GM23338 (cell line): ENCODE results near the gene TOB2. TPM values are rescaled to one million over a fixed set of nuclear protein-coding genes. Genes with fewer than 3 reads are reported as not detected.

Experiments
- ATAC-seq: fragments of 200-7000 bp; cut with Tn5 transposase; 3 replicates; pipeline ENCODE4 v1.9.1; 2020
- DNase-seq: peaks from one replicate; pipeline ENCODE4 v3.0.0-alpha.2; 2015; ENCODE audit warnings: low spot score
- H2AFZ ChIP-seq: fragments of 200-600 bp; sonication (generic); 2 replicates; pipeline ENCODE4 v1.8.0; 2016; ENCODE audit warnings: antibody characterized with exemption, mild to moderate bottlenecking, moderate library complexity
- H3F3A ChIP-seq: fragments of 200-600 bp; sonication (generic); replicated peaks from 2 replicates; pipeline ENCODE4 v1.8.0; 2017; ENCODE audit warnings: antibody characterized with exemption, mixed run types, low read depth
- H3K27ac ChIP-seq: fragments of 200-600 bp; sonication (generic); 2 replicates; pipeline ENCODE4 v1.6.1; 2016; ENCODE audit warnings: low read depth
- H3K27me3 ChIP-seq: fragments of 200-600 bp; sonication (generic); 2 replicates; pipeline ENCODE4 v1.8.0; 2016; ENCODE audit warnings: mild to moderate bottlenecking, mixed run types, moderate library complexity; ENCODE audit not compliant: insufficient read depth
- H3K36me3 ChIP-seq: fragments of 200-600 bp; sonication (generic); 2 replicates; pipeline ENCODE4 v1.8.0; 2016; ENCODE audit warnings: mild to moderate bottlenecking; ENCODE audit not compliant: insufficient read depth
- H3K4me1 ChIP-seq: fragments of 200-600 bp; sonication (generic); 2 replicates; pipeline ENCODE4 v1.8.0; 2016; ENCODE audit warnings: mild to moderate bottlenecking, moderate library complexity; ENCODE audit not compliant: insufficient read depth
- H3K4me2 ChIP-seq: fragments of 200-600 bp; sonication (generic); 2 replicates; pipeline ENCODE4 v1.7.1; 2017; ENCODE audit warnings: mixed run types
- H3K4me3 ChIP-seq: fragments of 200-600 bp; sonication (generic); 2 replicates; pipeline ENCODE4 v1.6.1; 2016; ENCODE audit warnings: mixed run types
- H3K79me2 ChIP-seq: fragments of 200-600 bp; sonication (generic); replicated peaks from 2 replicates; pipeline ENCODE4 v1.8.0; 2017; ENCODE audit warnings: mild to moderate bottlenecking; ENCODE audit not compliant: insufficient read depth
- H3K9me2 ChIP-seq: fragments of 200-600 bp; sonication (generic); 2 replicates; pipeline ENCODE4 v1.8.0; 2017; ENCODE audit not compliant: insufficient read depth
- H4K20me1 ChIP-seq: fragments of 200-600 bp; sonication (generic); replicated peaks from 2 replicates; pipeline ENCODE4 v1.8.0; 2017; ENCODE audit warnings: mild to moderate bottlenecking; ENCODE audit not compliant: insufficient read depth
- H3K27ac Mint-ChIP-seq: 2 replicates; pipeline ENCODE4 v1.8.0; 2020; ENCODE audit warnings: inconsistent platforms, mild to moderate bottlenecking, moderate library complexity, mixed read lengths
- H3K27me3 Mint-ChIP-seq: 3 replicates; pipeline ENCODE4 v1.8.0; 2022; ENCODE audit warnings: low read depth, mild to moderate bottlenecking, moderate library complexity, mixed read lengths, inconsistent platforms; ENCODE audit not compliant: insufficient read depth, poor library complexity
- H3K36me3 Mint-ChIP-seq: 3 replicates; pipeline ENCODE4 v1.8.0; 2021; ENCODE audit warnings: low read depth, mild to moderate bottlenecking, inconsistent platforms, moderate library complexity, mixed read lengths
- H3K4me1 Mint-ChIP-seq: 3 replicates; pipeline ENCODE4 v1.8.0; 2020; ENCODE audit warnings: mild to moderate bottlenecking, inconsistent platforms, mixed read lengths
- H3K4me3 Mint-ChIP-seq: 3 replicates; pipeline ENCODE4 v1.8.0; 2021; ENCODE audit warnings: moderate library complexity, mild to moderate bottlenecking, inconsistent platforms, mixed read lengths
- H3K9me3 Mint-ChIP-seq: 3 replicates; pipeline ENCODE4 v1.8.0; 2020; ENCODE audit warnings: moderate library complexity, mild to moderate bottlenecking, inconsistent platforms, mixed read lengths
- CREB1 ChIP-seq: fragments of 250-450 bp; sonication (Bioruptor Pico); IDR thresholded peaks from 2 replicates; pipeline ENCODE4 v1.5.0; 2020; ENCODE audit warnings: low read depth, mild to moderate bottlenecking, moderate library complexity
- STAT1 ChIP-seq: IDR thresholded peaks from one replicate; pipeline ENCODE4 v1.6.1; 2016; ENCODE audit warnings: antibody characterized with exemption; ENCODE audit not compliant: unreplicated experiment
- ZNF114 ChIP-seq: fragments of 250-450 bp; sonication (Bioruptor Pico); IDR thresholded peaks from 2 replicates; pipeline ENCODE4 v1.5.0; 2020; ENCODE audit warnings: mild to moderate bottlenecking, moderate library complexity
- polyA plus RNA-seq: library from polyadenylated mRNA; unstranded; fragments of >200 nt; fragmentation: Nextera tagmentation; extraction: Ambion mirVana; gene quantifications from 2 replicates; pipeline ENCODE4 v1.2.1, GENCODE V29; 2016
- total RNA-seq: library from RNA; depleted of rRNA; stranded (reverse); fragments of >200 nt; shearing (Covaris generic); gene quantifications from 2 replicates; pipeline ENCODE4 v1.2.3, GENCODE V29; 2014
- TF ChIP-seq, protein P1 (sequence below): fragments of 250-450 bp; sonication (Bioruptor Pico); IDR thresholded peaks from 2 replicates; pipeline ENCODE4 v1.5.0; 2020; ENCODE audit warnings: mild to moderate bottlenecking, moderate library complexity
- TF ChIP-seq, protein P2 (sequence below): IDR thresholded peaks from 2 replicates; pipeline ENCODE4 v1.6.1; 2016; ENCODE audit warnings: antibody characterized with exemption

TOB2 gene
- total and polyA plus RNA-seq, 2 experiments from 2014 or later = 27.3 to 47.2 TPM

DNA sequence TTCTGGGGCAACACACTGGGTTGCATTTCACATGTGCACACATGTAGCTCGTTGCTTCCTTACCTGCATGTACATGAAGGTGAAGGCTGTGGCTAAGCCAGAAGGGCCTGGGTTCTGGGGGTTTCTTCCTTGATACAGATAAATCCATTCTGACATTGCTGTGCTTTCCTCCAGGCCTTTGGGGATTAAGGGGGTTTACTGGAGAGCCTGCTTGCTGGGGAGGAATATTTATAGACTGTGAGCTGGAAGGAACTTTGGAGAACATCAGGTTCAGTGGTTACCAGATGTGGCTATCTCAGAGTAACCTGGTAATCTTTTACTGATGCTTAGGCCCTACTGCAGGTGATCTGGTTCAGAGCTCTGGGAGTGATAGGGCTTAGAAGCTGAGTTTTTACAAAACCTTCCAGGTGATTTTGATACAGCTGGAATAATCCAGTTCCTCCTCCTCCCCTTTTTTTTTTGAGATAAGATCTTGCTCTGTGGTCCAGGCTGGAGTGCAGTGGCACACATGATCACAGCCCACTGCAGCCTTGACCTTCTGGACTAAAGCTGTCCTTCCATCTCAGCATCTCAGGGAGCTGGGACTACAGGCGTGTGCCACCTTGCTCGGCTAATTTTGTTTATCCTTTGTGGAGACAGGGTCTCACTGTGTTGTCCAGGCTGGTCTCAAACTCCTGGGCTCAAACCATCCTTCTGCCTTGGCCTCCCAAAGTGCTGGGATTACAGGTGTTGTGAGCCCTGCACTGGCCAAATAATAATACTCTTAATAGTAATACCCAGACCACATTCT lies 42.2 kb upstream of the TOB2 start:
- peak overlapping the region; percentile 63; the same call in 1 of the 2 replicates for H3K4me2 ChIP-seq
- H3K79me2 ChIP-seq = peaks cover 97% of the 10 kb centered on the region
- DNase-seq = no peak
- peaks cover 12% of the 10 kb centered on the region; the same call in 1 of the 2 replicates for H3F3A ChIP-seq
- H3K4me1 Mint-ChIP-seq = peaks cover 58% of the 10 kb centered on the region
- no peaks in the 10 kb centered on the region for H3K9me3 Mint-ChIP-seq
- no peak overlapping the region for H2AFZ ChIP-seq
- no peaks in the 10 kb centered on the region for H3K9me2 ChIP-seq
- ATAC-seq = no peak
- TF ChIP-seq ZNF114 (CRISPR knock-in tag) = no peak
- TF ChIP-seq, protein P1, sequence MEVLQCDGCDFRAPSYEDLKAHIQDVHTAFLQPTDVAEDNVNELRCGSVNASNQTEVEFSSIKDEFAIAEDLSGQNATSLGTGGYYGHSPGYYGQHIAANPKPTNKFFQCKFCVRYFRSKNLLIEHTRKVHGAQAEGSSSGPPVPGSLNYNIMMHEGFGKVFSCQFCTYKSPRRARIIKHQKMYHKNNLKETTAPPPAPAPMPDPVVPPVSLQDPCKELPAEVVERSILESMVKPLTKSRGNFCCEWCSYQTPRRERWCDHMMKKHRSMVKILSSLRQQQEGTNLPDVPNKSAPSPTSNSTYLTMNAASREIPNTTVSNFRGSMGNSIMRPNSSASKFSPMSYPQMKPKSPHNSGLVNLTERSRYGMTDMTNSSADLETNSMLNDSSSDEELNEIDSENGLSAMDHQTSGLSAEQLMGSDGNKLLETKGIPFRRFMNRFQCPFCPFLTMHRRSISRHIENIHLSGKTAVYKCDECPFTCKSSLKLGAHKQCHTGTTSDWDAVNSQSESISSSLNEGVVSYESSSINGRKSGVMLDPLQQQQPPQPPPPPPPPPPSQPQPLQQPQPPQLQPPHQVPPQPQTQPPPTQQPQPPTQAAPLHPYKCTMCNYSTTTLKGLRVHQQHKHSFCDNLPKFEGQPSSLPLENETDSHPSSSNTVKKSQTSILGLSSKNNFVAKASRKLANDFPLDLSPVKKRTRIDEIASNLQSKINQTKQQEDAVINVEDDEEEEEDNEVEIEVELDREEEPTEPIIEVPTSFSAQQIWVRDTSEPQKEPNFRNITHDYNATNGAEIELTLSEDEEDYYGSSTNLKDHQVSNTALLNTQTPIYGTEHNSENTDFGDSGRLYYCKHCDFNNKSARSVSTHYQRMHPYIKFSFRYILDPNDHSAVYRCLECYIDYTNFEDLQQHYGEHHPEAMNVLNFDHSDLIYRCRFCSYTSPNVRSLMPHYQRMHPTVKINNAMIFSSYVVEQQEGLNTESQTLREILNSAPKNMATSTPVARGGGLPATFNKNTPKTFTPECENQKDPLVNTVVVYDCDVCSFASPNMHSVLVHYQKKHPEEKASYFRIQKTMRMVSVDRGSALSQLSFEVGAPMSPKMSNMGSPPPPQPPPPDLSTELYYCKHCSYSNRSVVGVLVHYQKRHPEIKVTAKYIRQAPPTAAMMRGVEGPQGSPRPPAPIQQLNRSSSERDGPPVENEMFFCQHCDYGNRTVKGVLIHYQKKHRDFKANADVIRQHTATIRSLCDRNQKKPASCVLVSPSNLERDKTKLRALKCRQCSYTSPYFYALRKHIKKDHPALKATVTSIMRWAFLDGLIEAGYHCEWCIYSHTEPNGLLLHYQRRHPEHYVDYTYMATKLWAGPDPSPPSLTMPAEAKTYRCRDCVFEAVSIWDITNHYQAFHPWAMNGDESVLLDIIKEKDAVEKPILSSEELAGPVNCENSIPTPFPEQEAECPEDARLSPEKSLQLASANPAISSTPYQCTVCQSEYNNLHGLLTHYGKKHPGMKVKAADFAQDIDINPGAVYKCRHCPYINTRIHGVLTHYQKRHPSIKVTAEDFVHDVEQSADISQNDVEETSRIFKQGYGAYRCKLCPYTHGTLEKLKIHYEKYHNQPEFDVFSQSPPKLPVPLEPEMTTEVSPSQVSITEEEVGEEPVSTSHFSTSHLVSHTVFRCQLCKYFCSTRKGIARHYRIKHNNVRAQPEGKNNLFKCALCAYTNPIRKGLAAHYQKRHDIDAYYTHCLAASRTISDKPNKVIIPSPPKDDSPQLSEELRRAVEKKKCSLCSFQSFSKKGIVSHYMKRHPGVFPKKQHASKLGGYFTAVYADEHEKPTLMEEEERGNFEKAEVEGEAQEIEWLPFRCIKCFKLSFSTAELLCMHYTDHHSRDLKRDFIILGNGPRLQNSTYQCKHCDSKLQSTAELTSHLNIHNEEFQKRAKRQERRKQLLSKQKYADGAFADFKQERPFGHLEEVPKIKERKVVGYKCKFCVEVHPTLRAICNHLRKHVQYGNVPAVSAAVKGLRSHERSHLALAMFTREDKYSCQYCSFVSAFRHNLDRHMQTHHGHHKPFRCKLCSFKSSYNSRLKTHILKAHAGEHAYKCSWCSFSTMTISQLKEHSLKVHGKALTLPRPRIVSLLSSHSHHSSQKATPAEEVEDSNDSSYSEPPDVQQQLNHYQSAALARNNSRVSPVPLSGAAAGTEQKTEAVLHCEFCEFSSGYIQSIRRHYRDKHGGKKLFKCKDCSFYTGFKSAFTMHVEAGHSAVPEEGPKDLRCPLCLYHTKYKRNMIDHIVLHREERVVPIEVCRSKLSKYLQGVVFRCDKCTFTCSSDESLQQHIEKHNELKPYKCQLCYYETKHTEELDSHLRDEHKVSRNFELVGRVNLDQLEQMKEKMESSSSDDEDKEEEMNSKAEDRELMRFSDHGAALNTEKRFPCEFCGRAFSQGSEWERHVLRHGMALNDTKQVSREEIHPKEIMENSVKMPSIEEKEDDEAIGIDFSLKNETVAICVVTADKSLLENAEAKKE (CRISPR knock-in tag) = no peak
- TF ChIP-seq STAT1 = no peak
- TF ChIP-seq, protein P2, sequence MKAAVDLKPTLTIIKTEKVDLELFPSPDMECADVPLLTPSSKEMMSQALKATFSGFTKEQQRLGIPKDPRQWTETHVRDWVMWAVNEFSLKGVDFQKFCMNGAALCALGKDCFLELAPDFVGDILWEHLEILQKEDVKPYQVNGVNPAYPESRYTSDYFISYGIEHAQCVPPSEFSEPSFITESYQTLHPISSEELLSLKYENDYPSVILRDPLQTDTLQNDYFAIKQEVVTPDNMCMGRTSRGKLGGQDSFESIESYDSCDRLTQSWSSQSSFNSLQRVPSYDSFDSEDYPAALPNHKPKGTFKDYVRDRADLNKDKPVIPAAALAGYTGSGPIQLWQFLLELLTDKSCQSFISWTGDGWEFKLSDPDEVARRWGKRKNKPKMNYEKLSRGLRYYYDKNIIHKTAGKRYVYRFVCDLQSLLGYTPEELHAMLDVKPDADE = no peak
- no peak for TF ChIP-seq CREB1 (CRISPR knock-in tag)
- no peaks in the 10 kb centered on the region for H3K36me3 Mint-ChIP-seq
- no peak overlapping the region; the same call in 1 of the 2 replicates for H3K27ac Mint-ChIP-seq
- H3K4me3 ChIP-seq = no peak overlapping the region
- H3K27me3 ChIP-seq = no peaks in the 10 kb centered on the region
- H3K36me3 ChIP-seq = no peaks in the 10 kb centered on the region
- H3K4me3 Mint-ChIP-seq = no peak overlapping the region
- H3K27ac ChIP-seq = peak overlapping the region; percentile 83
- peaks cover 53% of the 10 kb centered on the region for H3K4me1 ChIP-seq
- peaks cover 12% of the 10 kb centered on the region for H3K27me3 Mint-ChIP-seq
- peaks cover 15% of the 10 kb centered on the region for H4K20me1 ChIP-seq
